HCT116 (cell line): ENCODE results near the gene CUBN. TPM values are rescaled to one million over a fixed set of nuclear protein-coding genes. Genes with fewer than 3 reads are reported as not detected.

Experiments used
- ATAC-seq: fragments of 200-7000 bp; cut with Tn5 transposase; 2 replicates; pipeline ENCODE4 v1.9.1; 2020; ENCODE audit warnings: mild to moderate bottlenecking, moderate library complexity
- BruUV-seq: library from RNA; stranded (reverse); fragments of 400-500 nt; replicated peaks from 2 replicates; lab custom pipeline; 2021; lab: Mats Ljungman, UMichigan
- CTCF ChIA-PET: fragments of 300-600 bp; sonication (Branson Sonifier 250); formaldehyde crosslinking; loops from one replicate; lab custom pipeline; 2021; ENCODE audit warnings: antibody characterized with exemption; lab: Charles Lee
- POLR2A ChIA-PET: fragments of 300-600, 350-600 bp; sonication (Branson Sonifier 250); formaldehyde crosslinking; loops from one replicate; lab custom pipeline; 2021; ENCODE audit warnings: antibody characterized with exemption; lab: Charles Lee
- RAD21 ChIA-PET, 2 experiments: fragments of 300-600 bp; sonication (Branson Sonifier 250); formaldehyde crosslinking; loops; one replicate each; lab custom pipeline; 2023; ENCODE audit warnings: low total read pairs in 2 of 2; ENCODE audit not compliant: uncharacterized antibody in 2 of 2, unreplicated experiment in 2 of 2, low non-redundant PET in 1 of 2; lab: Charles Lee
- DNase-seq: peaks from one replicate; pipeline ENCODE4 v3.0.0-alpha.2; 2010; ENCODE audit warnings: low read depth, low spot score
- H2AFZ ChIP-seq: fragments of 200-600 bp; shearing (Covaris generic), sonication (generic); 2 replicates; pipeline ENCODE4 v1.6.1; 2017; ENCODE audit warnings: low read depth, mixed run types, mixed read lengths, antibody characterized with exemption, low read length; ENCODE audit not compliant: poor library complexity, severe bottlenecking
- H3K27ac ChIP-seq: 2 replicates; pipeline ENCODE4 v1.5.1; 2012; ENCODE audit warnings: low read depth, low read length
- H3K27me3 ChIP-seq: fragments of 200-600 bp; sonication (generic); 2 replicates; pipeline ENCODE4 v1.6.1; 2016; ENCODE audit warnings: mixed run types, low read length, mixed read lengths; ENCODE audit not compliant: insufficient read depth
- H3K36me3 ChIP-seq, 2 experiments: fragments of 200-500 bp in 1 of 2; fragments of 200-600 bp in 1 of 2; sonication (Bioruptor generic) in 1 of 2; sonication (generic) in 1 of 2; 2 replicates each; pipeline versions ENCODE4 v1.5.1 to v1.6.1; 2014 to 2016; ENCODE audit warnings: low read length in 2 of 2, inconsistent platforms in 1 of 2, mixed read lengths in 1 of 2, mixed run types in 1 of 2; ENCODE audit not compliant: insufficient read depth in 2 of 2, control insufficient read depth in 1 of 2
- H3K4me1 ChIP-seq, 2 experiments: fragments of 200-600 bp in 1 of 2; sonication (generic) in 1 of 2; 2 replicates each; pipeline versions ENCODE4 v1.5.1 to v1.6.1; 2012 to 2017; ENCODE audit warnings: low read length in 2 of 2, inconsistent platforms in 1 of 2, mild to moderate bottlenecking in 1 of 2, mixed read lengths in 1 of 2, mixed run types in 1 of 2, moderate library complexity in 1 of 2; ENCODE audit not compliant: insufficient read depth in 2 of 2, control insufficient read depth in 1 of 2
- H3K4me2 ChIP-seq: fragments of 200-600 bp; sonication (generic); 2 replicates; pipeline ENCODE4 v1.6.1; 2017; ENCODE audit warnings: mixed run types, low read length, mixed read lengths
- H3K4me3 ChIP-seq, 2 experiments: fragments of 200-600 bp in 1 of 2; sonication (generic) in 1 of 2; replicated peaks in 1 of 2; 2 replicates each; pipeline ENCODE4 v1.5.1; 2011 to 2016; ENCODE audit warnings: low read length in 2 of 2, control low read depth in 1 of 2, low read depth in 1 of 2, mild to moderate bottlenecking in 1 of 2, mixed read lengths in 1 of 2, mixed run types in 1 of 2
- H3K79me2 ChIP-seq: fragments of 200-600 bp; sonication (generic); 2 replicates; pipeline ENCODE4 v1.6.1; 2017; ENCODE audit warnings: mild to moderate bottlenecking, mixed run types, low read length, moderate library complexity, mixed read lengths; ENCODE audit not compliant: insufficient read depth
- H3K9ac ChIP-seq: fragments of 200-600 bp; sonication (generic); 2 replicates; pipeline ENCODE4 v1.6.1; 2016; ENCODE audit warnings: low read length, mixed read lengths
- H3K9me2 ChIP-seq: fragments of 200-600 bp; sonication (generic), shearing (Covaris generic); 2 replicates; pipeline ENCODE4 v1.6.1; 2017; ENCODE audit warnings: mixed run types, mild to moderate bottlenecking, moderate library complexity; ENCODE audit not compliant: insufficient read depth
- H3K9me3 ChIP-seq, 2 experiments: fragments of 200-500 bp in 1 of 2; fragments of 200-600 bp in 1 of 2; sonication (Bioruptor generic) in 1 of 2; sonication (generic) in 1 of 2; 2 replicates each; pipeline ENCODE4 v1.6.1; 2014 to 2017; ENCODE audit warnings: low read length in 2 of 2, mixed read lengths in 2 of 2, inconsistent platforms in 1 of 2, low read depth in 1 of 2, mild to moderate bottlenecking in 1 of 2, mixed run types in 1 of 2, moderate library complexity in 1 of 2; ENCODE audit not compliant: control insufficient read depth in 1 of 2, insufficient read depth in 1 of 2
- H4K20me1 ChIP-seq: fragments of 200-600 bp; sonication (generic), shearing (Covaris generic); 2 replicates; pipeline ENCODE4 v1.6.1; 2017; ENCODE audit warnings: mixed run types, mild to moderate bottlenecking, moderate library complexity; ENCODE audit not compliant: insufficient read depth
- ATF3 ChIP-seq: IDR thresholded peaks from 2 replicates; pipeline ENCODE4 v1.6.1; 2012
- CBX3 ChIP-seq: IDR thresholded peaks from 2 replicates; pipeline ENCODE4 v1.6.1; 2012; ENCODE audit warnings: low read depth
- EZH2 ChIP-seq: fragments of 200-600 bp; sonication (generic); IDR thresholded peaks from 2 replicates; pipeline ENCODE4 v1.6.1; 2017; ENCODE audit warnings: antibody characterized with exemption, mixed run types
- JUND ChIP-seq: IDR thresholded peaks from 2 replicates; pipeline ENCODE4 v1.6.1; 2012
- MAX ChIP-seq: IDR thresholded peaks from 2 replicates; pipeline ENCODE4 v1.6.1; 2012
- POLR2AphosphoS5 ChIP-seq: IDR thresholded peaks from 2 replicates; pipeline ENCODE4 v1.6.1; 2011; ENCODE audit warnings: mild to moderate bottlenecking, low read depth, low read length, moderate library complexity
- TCF7L2 ChIP-seq: IDR thresholded peaks from 2 replicates; pipeline ENCODE4 v1.7.0; 2011; ENCODE audit warnings: borderline replicate concordance, inconsistent platforms; ENCODE audit not compliant: insufficient read depth, insufficient read length; ENCODE audit errors: extremely low read depth
- YY1 ChIP-seq: IDR thresholded peaks from 2 replicates; pipeline ENCODE4 v1.6.1; 2011; ENCODE audit warnings: low read length, low read depth, moderate library complexity, mild to moderate bottlenecking; ENCODE audit not compliant: insufficient replicate concordance; ENCODE audit errors: extremely low read depth
- ZFX ChIP-seq: fragments of 450-650 bp; IDR thresholded peaks from 2 replicates; pipeline ENCODE4 v1.6.1; 2017
- ZNF274 ChIP-seq: fragments of 200-500 bp; sonication (Bioruptor generic); IDR thresholded peaks from 2 replicates; pipeline ENCODE4 v1.6.1; 2014; ENCODE audit warnings: mild to moderate bottlenecking, low read depth, low read length, inconsistent platforms
- intact Hi-C: fragments of 100-400 bp; cut with micrococcal nuclease; formaldehyde crosslinking; loops from 2 replicates; pipeline ENCODE4 v1.10.0; 2022
- total RNA-seq: library from RNA; stranded (reverse); gene quantifications from one replicate; pipeline ENCODE4 v1.2.1, GENCODE V29; 2021; ENCODE audit not compliant: unreplicated experiment

The CUBN gene
- total RNA-seq, 1 experiment from 2014 or later, result 1.2 TPM

GRCh38 chr10:17077890-17078289, 51.7 kb downstream of the CUBN start:
- H3K4me2 ChIP-seq, result no peak overlapping the region
- no peaks in the 10 kb centered on the region for H3K27me3 ChIP-seq
- H3K4me1 ChIP-seq, result peaks cover 5 to 21% of the 10 kb centered on the region in 2 experiments; a peak in 2 of 4 replicates
- H3K27ac ChIP-seq, result no peak overlapping the region
- BruUV-seq, result no TSS peak
- POLR2A ChIA-PET, result no interaction called here
- H4K20me1 ChIP-seq, result no peaks in the 10 kb centered on the region
- no peak for TF ChIP-seq YY1
- TF ChIP-seq POLR2AphosphoS5, result no peak
- TF ChIP-seq ZNF274, result no peak
- no peak for TF ChIP-seq CBX3
- no peak for TF ChIP-seq TCF7L2
- no peak for TF ChIP-seq ZFX
- no peak for TF ChIP-seq EZH2
- no peak for TF ChIP-seq MAX
- TF ChIP-seq JUND, result no peak
- RAD21 ChIA-PET, result no interaction called here
- H3K9ac ChIP-seq, result no peak overlapping the region
- DNase-seq (no peak), ATAC-seq (no peak)
- intact Hi-C loops, result no loop called here
- H2AFZ ChIP-seq, result no peak overlapping the region
- no peaks in the 10 kb centered on the region for H3K36me3 ChIP-seq
- no peaks in the 10 kb centered on the region for H3K79me2 ChIP-seq
- H3K4me3 ChIP-seq, result no peak overlapping the region
- no peaks in the 10 kb centered on the region for H3K9me2 ChIP-seq
- H3K9me3 ChIP-seq, result no peaks in the 10 kb centered on the region
- CTCF ChIA-PET, result no interaction called here

- RAD21 ChIA-PET, result no interaction called here
- no peaks in the 10 kb centered on the region for H3K27me3 ChIP-seq
- H3K27ac ChIP-seq, result no peak overlapping the region
- TF ChIP-seq ATF3 (no peak), POLR2AphosphoS5 (no peak)
- H3K9me3 ChIP-seq, result no peaks in the 10 kb centered on the region
- H3K9ac ChIP-seq, result no peak overlapping the region
- H3K4me2 ChIP-seq, result no peak overlapping the region
- DNase-seq, result no peak
- ATAC-seq, result no peak
- H3K9me2 ChIP-seq, result no peaks in the 10 kb centered on the region
- no TSS peak for BruUV-seq
- peaks cover 5 to 21% of the 10 kb centered on the region in 2 experiments; a peak in 2 of 4 replicates for H3K4me1 ChIP-seq
- H4K20me1 ChIP-seq, result no peaks in the 10 kb centered on the region
- H3K79me2 ChIP-seq, result no peaks in the 10 kb centered on the region
- H2AFZ ChIP-seq, result no peak overlapping the region
- H3K4me3 ChIP-seq, result no peak overlapping the region
- no peaks in the 10 kb centered on the region for H3K36me3 ChIP-seq
- CTCF ChIA-PET, result no interaction called here
- POLR2A ChIA-PET, result no interaction called here
- intact Hi-C loops, result no loop called here
These were observed 52.2 kb downstream of the CUBN start for GRCh38 chr10:17077346-17077781.
